WTC11 (cell line): Measurements from ENCODE around the gene TREML1.
A peak's percentile ranks its signal among the peaks of the same experiment; 100 is the strongest.

ENCODE experiments used
- FOXK1 ChIP-seq: sonication (generic); formaldehyde crosslinking; IDR thresholded peaks from 2 replicates; pipeline ENCODE4 v1.8.0; 2022; ENCODE audit warnings: mild to moderate bottlenecking, moderate library complexity, missing genetic modification reagents
- FOXP1 ChIP-seq: sonication (generic); formaldehyde crosslinking; IDR thresholded peaks from 2 replicates; pipeline ENCODE4 v1.8.0; 2022; ENCODE audit warnings: missing genetic modification reagents, mild to moderate bottlenecking, moderate library complexity, borderline replicate concordance
- GABPB1 ChIP-seq: sonication (generic); formaldehyde crosslinking; IDR thresholded peaks from 2 replicates; pipeline ENCODE4 v1.8.1; 2023; ENCODE audit warnings: mild to moderate bottlenecking, missing genetic modification reagents
- NR1H2 ChIP-seq: sonication (generic); formaldehyde crosslinking; IDR thresholded peaks from 2 replicates; pipeline ENCODE4 v1.9.0; 2021; ENCODE audit warnings: mild to moderate bottlenecking, moderate library complexity, missing genetic modification reagents
- RELA ChIP-seq: sonication (generic); formaldehyde crosslinking; IDR thresholded peaks from 2 replicates; pipeline ENCODE4 v1.8.1; 2022; ENCODE audit warnings: missing genetic modification reagents, mild to moderate bottlenecking, borderline replicate concordance
- ZNF138 ChIP-seq: sonication (generic); formaldehyde crosslinking; conservative IDR thresholded peaks from 2 replicates; pipeline ENCODE4 v1.8.1; 2022; ENCODE audit warnings: mild to moderate bottlenecking, moderate library complexity, missing genetic modification reagents
- TF ChIP-seq, protein P1 (sequence below): sonication (generic); formaldehyde crosslinking; conservative IDR thresholded peaks from 2 replicates; pipeline ENCODE4 v1.8.1; 2022; ENCODE audit warnings: mild to moderate bottlenecking, missing genetic modification reagents
- TF ChIP-seq, protein P2 (sequence below): fragments of 200-600 bp; IDR thresholded peaks from 2 replicates; pipeline ENCODE4 v1.8.0; 2022; ENCODE audit warnings: antibody characterized with exemption

DNA sequence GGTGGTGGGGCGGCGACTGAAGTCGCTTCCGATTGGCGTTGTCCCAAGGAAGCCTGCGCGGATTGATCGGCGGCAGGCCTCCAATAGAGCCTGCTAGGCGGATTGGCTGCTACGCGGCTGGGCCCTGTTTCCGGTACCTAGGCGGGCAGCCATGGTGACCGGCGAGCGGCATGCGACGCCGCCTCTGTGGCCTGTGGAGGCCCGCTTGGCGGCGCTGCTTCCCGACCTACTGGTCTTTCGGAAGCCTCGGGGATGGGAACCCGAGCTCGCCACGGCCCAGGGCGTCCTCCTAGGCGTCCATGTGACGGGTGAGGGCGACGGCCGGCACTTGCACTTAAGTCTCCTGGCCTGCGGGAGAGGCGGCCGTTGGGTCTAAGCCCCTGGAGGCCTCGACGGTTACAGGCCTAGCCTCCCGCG lies 53.3 kb downstream of the TREML1 start:
- TF ChIP-seq, protein P1, sequence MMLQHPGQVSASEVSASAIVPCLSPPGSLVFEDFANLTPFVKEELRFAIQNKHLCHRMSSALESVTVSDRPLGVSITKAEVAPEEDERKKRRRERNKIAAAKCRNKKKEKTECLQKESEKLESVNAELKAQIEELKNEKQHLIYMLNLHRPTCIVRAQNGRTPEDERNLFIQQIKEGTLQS (CRISPR knock-in tag): no peak
- TF ChIP-seq RELA (CRISPR knock-in tag) (peak; percentile 71; the same call in 1 of the 2 replicates), NR1H2 (CRISPR knock-in tag) (no peak), FOXP1 (CRISPR knock-in tag) (peak; percentile 81; the same call in 1 of the 2 replicates), GABPB1 (CRISPR knock-in tag) (no peak), ZNF138 (0 out of 2 replicates have a peak, but pooled peaks have one; percentile 53), FOXK1 (CRISPR knock-in tag) (peak; percentile 63; the same call in 1 of the 2 replicates)
- TF ChIP-seq, protein P2, sequence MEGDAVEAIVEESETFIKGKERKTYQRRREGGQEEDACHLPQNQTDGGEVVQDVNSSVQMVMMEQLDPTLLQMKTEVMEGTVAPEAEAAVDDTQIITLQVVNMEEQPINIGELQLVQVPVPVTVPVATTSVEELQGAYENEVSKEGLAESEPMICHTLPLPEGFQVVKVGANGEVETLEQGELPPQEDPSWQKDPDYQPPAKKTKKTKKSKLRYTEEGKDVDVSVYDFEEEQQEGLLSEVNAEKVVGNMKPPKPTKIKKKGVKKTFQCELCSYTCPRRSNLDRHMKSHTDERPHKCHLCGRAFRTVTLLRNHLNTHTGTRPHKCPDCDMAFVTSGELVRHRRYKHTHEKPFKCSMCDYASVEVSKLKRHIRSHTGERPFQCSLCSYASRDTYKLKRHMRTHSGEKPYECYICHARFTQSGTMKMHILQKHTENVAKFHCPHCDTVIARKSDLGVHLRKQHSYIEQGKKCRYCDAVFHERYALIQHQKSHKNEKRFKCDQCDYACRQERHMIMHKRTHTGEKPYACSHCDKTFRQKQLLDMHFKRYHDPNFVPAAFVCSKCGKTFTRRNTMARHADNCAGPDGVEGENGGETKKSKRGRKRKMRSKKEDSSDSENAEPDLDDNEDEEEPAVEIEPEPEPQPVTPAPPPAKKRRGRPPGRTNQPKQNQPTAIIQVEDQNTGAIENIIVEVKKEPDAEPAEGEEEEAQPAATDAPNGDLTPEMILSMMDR: no peak
